ENCODE measurements around the gene ESYT2.
A peak's percentile ranks its signal among the peaks of the same experiment; 100 is the strongest.

ESYT2 gene

DNA sequence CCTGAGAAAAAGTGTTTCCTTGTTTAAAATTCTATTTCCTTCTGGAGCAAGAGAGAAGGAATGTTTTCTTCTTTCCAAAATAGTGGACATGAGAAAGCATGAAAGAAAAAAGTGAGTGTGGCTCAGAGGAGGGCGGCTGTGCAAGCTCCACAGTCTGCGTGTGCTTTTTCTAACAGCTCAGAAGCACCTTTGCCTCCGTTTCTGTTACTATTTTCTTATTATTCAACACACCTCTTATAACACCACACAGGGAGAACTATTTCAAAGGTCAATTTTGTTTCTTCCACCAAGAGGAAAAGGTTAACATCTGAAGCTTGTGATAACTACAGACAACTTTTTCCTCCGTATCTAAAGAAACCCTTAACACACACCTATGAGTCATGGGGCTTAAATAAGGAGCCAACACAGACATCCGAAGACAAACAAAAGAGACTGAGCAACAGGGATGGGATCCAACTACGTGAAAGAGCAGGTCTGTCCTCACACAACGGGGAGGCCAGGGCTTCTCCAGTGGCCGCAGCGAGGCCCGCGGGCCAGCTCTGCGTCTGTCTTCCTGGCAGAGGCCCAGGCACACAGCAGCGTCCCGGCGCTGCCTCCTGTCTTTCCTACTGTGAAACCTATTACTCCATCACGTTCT is 88.5 kb downstream of the ESYT2 start:
- no peak for DNase-seq

DNA sequence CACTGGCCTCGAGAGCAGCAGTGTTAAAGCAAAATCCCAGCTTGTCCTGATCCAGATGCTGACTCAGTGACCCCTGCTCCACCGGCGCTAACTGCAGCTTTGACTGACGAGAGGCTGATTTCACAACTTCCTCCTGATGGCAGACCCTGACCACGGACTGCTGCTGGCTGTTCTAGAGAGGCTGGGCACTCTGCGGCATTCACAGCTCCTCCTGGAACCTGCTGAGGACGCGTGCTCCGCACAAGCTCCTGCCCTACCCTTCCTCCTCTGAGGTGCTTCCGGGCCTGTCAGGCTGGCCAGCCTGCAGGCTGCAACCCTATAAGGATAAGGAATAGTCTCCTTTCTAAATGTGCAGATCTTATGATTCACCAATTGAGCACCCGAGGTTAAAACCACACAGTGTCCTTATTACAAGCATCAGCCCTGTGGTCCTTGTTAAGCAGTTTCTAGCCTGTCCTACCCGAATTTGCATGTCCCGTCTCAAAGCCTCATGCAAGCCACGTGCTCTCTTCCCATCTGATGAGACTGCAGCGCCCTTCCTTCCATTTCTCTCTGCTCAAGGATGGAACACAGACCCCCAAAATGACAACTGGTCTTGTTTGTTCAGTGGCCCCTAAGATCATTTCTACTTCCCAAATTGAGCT is 89.2 kb downstream of the ESYT2 start:
- peak; percentile 3 for DNase-seq

DNA sequence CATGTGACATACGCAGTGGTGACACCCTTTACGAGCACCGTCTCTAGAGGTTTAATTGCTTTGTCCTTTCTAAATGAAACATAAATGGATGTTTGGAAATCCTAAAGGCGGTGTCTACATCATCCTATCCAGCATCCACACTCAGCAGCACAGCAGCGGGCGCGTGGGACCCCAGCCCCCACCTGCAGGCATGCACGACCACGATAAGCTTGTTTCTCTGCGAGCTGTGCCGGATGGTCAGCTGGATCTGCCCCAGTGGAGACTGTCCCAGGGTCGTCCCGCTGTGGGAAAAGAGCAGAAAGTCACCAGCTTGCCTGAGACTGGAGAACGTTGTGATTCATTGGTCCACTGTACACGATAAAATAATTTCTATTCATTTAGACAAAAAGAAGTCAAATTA is 90.5 kb downstream of the ESYT2 start:
- DNase-seq = no peak

DNA sequence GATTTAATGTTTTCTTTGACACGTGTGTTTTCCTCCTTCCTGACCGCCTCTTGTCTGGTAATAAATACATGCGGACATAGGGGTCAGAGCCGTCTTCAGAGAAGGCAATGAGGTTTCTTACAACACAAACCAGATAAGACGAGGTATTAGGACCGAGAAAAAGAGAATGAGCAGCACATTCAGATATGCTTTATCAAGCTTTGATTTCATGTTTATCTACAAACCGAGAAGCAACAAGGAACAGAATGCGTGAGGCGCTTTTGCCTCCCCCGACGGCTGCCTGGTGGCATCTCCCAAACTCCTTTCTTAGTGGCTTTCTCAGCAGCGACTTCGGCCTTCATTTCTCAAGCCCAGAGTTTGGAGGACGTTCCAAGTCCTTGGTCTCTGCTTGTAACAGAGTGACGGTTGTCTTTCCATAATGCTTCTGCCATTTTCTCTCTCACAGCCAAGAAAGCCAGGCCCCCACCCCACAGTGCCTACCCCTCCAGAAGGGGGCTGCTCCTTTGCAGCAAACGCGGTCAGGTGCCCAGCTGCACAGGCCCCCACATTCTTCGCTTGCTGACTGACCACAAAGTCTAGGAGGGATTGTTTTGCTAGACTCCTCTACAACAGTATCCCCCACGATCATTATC is 92.1 kb downstream of the ESYT2 start:
- no peak for DNase-seq

DNA sequence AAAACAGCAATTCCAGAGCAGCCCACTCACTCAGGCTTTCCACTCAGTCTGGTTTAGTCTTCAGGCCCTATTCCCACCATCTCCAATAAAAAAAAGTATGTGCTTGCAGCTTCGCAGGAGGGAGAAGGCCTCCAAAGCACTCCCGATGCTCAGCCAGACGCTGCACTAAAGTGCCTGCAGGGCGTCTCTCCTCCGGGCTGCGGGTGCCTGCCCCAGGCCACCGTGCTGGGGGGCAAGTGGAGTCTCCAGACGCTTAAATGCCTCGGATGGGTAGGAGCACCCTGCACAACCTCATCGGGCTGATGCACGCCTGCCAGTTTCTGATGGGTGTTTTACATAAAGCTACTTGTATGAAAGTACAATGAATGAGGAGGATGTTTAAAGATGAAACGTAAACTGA is 93.4 kb downstream of the ESYT2 start:
- no peak for DNase-seq

DNA sequence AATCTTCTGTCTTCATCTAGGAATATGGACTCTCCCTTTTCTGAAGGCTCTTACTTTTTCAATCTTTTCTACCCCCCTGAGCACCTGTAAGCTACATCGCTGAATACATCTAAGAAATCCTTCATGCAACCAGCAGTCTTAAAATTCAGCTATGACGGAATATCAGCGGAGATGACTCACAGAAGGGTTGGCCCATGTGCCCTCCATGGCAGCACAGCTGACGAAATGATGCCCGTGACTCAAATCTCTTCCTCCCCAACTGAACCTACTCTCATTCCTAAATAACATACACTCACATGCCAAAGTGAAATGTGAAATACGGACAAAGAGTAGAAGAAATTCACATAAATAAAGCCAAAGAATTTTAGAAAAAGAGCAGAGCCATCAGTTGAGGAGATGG is 94.4 kb downstream of the ESYT2 start:
- DNase-seq = no peak

DNA sequence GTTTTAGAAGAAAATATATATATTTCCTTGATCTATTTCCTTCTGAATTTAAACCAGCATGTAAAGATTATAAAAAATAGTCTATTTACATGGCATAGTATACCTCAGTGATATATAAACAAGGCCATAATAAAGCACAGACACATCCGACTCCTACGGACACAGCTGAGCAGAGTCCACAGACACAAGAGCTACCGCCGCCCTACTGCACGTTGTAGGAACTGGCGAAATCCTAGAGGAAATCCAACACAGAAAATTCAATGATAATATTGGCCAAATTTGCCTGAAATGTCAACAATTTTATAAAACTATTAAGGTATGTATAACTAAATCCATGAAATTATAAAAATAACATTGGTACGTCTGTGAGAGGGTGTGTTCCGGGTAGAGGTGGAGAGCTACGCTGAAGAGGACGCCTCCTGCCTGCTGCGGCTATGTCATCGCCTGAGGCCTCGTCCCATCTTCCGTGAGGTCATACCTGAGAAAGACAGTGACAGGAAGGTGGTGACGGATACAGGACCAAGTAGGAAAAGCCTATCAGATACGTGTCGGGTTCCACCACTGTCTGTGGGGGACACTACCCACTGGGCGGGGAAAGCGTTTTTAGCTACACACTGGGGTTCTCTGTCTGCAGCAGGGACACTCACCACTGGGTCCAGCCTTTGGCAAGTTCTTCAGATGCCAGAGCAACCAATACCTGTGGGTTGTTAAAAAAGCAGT is 95.4 kb downstream of the ESYT2 start:
- DNase-seq = no peak

DNA sequence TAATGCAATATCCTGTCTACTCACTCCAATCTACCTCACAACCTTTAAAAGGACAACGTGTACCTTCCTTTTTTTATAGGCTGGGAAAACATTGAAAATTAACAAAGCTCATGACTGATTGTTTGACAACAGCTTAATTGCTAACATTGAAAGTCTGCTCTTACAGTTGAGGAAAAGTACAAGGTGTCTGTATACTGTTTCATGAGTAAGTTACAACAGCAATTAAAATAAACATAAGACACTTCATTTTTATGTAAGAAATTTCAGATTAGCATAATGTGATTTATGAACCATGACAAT is 96.1 kb downstream of the ESYT2 start:
- no peak for DNase-seq

DNA sequence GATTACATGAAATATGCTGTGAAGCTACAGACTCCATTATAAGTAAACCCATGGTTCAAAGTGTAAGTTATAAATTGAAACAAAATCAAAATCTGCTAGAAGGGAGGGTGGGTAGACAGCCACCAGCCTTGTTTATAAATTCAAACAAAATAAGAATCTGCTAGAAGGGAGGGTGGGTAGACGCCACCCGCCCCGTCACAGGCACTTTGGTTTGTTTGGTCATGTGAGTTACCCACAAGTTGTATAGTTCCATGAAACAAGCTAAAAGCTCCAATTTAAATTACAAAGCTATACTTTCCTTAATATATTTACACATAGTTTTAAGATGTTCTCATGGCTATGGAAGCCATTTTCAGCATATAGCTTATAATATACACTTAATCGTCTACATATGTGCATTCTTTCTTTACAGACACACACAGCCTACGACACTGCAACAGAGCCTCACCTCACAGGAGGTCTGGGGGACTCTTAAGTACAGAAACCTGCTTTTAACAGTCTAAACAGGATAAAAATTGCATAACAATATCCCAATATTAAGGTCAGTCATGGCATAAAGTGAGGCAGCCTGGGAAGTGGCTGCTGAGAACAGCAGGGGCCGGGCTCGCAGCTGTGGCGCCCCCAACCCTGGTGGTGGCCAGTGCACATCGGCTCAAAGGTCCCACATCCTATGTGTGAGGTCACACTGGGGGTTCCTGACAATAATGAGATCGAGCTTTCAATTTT is 96.7 kb downstream of the ESYT2 start:
- DNase-seq = no peak

DNA sequence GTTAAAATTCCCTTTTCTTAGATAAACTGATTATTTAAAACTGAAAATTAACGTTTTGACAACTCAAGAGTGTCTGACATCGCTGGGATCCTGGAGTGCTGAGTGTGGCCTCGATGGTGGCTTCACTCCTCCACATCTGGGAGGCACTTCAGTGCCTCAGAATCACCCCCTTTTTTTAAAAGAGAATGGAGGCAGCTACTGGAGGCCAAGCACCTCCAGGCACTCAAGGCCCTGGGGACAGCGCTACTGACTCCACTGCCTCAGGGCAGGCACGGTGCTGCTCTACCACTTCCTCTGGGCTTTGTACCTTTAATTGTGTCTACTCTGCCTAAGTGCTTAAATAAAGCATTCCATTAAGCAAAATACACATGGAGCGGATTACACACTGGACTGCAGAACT is 97.5 kb downstream of the ESYT2 start:
- DNase-seq = no peak

DNA sequence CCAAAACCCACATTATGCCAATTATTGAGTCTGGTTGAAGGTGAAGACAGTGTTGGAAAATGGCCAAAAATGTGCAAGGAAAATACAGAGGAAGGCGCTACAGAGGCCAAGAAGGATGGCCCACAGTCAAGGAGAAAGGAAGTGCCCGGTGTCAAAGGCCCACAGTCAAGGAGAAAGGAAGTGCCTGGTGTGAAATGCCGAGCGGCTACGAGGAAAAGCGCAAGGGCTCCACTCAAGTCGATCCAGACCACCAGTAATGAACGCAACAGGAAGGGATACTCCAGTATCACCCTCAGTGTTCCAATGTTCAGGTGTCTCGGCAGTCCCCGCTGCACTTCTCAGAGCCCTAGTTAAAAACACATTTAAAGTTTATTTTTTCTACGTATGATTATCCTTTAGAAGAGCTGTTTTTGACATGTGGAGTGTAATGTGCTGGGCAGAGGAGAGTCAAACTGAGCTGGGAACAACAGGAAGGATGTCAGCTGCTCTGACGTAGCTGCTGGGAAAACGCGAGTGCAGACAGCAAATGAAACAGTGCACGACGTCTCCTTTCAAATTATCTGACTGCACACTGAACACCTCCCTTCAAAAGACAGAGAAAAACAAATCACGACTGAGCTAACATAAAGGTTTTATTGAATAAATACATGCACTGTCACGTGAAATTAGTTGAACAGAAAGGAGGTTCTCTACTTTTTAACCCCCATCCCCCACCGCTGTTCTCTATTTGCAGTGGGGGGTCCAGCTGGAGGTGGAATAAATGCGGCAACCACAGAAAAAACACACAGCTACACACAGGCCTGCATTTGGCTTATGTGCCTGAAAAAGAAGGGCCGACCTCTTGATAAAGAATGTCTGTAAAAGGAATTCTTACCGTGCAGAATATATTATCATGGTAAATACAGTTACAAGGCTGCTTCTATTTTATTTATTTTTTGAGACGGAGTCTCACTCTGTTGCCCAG is 98.6 kb downstream of the ESYT2 start:
- DNase-seq = no peak

DNA sequence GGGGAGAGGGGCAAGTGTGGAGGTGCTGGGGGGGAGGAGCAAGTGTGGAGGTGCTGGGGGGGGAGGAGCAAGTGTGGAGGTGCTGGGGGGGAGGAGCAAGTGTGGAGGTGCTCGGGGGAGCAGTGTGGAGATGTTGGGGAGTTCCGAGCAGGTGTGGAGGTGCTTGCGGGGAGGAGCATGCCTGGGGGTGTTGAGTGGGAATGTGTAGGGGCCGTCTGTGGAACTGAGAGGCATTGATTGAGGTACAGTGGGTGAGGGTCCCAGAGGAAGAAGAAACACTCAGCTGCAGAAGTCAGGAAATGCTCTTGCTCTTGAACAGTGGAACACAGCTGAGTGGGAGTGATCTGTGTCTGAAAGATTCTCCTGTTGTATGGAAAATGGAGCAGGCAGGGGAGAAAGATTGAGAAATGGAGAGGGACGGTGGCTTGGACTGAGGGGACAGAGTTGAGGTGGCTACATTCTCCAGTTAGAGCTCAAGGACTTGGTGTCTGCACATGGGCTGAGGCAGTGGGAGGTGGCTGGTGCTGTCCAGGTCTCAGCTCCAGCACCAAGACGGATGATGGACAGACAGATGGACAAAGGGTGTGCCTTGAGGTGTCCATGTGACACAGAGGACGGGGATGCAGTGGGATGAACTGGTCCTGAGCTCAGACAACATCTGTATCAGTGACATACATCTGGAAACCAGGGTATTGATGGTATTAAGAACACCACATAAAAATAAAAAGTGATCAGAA is 99.5 kb downstream of the ESYT2 start:
- no peak for DNase-seq

DNA sequence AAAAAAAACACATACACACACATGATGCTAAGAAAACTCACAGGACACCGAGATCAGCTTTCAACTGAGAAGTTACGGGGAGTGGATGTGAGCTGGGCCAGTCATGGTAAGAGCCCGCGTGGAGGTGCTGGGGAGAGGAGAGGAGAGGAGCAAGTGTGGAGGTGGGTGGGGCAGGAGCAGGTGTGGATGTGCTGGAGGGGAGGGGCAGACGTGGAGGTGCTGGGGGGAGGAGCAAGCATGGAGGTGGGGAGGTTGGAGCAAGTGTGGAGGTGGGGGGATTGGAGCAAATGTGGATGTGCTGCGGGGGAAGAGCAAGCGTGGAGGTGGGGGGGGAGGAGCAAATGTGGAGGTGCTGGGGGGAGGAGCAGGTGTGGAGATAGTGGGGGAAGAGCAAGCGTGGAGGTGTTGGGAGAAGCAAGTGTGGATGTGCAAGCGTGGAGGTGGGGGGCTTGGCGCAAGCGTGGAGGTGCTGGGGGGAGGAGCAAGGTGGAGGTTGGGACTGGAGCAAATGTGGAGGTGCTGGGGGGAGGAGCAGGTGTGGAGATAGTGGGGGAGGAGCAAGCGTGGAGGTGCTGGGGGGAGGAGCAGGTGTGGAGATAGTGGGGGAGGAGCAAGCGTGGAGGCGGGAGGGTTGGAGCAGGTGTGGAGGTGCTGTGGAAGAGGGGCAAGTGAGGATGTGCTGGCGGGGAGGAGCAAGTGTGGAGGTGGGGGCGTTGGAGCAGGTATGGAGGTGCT is 100.2 kb downstream of the ESYT2 start:
- DNase-seq = no peak

DNA sequence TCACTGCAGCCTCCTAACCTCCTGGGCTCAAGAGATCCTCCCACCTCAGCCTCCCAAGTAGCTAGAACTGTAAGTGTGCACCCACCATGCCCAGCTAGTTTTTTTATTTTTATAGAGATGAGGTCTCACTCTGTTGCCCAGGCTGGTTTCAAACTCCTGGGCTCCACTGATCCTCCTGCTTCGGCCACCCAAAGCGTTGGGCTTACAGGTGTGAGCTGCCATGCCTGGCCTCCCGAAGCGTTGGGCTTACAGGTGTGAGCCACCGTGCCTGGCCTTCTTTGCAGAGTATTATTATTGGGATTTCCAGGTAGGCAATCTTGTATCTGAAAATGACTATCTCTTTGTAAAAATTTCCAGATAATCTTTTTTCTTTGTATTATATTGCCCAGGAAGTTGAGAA is 101.6 kb downstream of the ESYT2 start:
- no peak for DNase-seq

DNA sequence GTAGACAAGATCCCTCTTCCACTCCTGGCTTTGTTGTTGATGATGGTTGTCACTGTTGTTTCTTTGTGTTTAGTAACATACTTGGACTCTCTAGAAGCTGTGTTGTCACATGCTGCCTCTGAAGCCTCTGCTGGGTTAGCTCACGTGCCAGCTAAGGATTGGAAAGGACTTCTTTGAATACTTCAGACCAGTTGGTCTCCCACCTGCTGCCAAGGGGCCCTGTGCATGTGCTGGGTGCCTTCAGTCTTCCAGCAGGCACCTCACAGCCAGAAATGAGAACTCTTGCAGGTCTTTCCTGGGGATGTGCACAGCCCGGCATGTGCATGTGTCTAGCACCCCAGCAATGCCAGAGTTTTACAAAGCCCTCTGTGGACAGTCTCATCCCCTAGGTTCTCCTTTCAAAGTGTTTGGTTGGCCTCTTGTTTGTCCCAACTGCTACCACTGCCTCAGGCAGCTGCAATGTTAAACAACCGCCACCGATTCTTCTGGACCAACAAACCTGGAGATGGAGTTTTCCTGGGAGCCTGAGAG is 103.0 kb downstream of the ESYT2 start:
- DNase-seq = no peak

DNA sequence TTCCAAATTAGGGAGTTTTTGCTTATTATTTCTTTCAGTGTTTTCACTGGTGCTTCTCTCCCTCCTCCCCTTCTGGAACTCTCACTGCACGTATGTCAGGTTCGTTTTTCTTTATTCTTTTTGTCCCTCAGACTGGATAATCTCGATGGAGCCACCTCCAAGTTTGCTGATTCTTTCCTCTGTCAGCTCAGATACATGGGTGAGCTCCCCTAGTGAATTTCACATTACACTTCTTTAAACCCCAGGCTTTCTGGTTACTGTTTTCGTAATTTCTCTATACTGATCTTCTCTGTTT is 103.9 kb downstream of the ESYT2 start:
- DNase-seq = no peak

DNA sequence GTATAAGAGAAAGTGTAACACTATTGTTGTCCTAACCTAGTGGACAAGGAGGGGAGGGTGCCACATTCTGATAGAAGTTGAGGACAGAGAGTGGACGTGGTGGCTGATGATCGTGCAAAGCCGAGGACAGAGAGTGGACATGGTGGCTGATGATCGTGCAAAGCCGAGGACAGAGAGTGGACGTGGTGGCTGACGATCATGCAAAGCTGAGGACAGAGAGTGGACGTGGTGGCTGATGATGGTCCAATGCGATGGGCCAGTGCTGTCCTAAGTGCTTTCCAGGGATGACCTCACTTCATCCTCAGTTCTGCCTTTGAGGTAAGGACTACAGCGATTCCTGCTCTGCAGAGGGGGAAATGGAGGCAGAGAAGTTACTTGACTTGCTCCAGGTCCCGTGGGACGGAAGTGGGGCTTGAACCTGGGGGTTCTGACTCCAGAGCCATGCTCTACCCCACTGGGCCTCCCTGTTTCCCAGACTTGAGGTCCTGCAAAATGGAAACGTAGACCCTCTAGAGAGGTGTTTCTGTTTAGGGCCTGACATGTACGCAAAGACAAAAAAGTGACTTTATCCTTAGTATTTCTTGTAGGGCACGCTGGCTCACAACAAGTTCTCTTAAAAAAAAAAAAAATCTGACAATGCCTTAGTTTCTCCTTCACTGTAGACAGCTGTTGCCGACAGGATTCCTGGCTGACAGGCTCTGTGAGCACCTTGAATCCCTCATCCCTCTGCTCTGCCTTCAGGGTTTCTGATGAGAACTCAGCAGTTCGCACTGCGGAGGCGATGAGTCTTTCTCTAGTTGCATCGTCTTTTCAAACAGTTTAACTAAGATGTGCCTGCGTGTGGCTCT is 104.4 kb downstream of the ESYT2 start:
- no peak for DNase-seq

DNA sequence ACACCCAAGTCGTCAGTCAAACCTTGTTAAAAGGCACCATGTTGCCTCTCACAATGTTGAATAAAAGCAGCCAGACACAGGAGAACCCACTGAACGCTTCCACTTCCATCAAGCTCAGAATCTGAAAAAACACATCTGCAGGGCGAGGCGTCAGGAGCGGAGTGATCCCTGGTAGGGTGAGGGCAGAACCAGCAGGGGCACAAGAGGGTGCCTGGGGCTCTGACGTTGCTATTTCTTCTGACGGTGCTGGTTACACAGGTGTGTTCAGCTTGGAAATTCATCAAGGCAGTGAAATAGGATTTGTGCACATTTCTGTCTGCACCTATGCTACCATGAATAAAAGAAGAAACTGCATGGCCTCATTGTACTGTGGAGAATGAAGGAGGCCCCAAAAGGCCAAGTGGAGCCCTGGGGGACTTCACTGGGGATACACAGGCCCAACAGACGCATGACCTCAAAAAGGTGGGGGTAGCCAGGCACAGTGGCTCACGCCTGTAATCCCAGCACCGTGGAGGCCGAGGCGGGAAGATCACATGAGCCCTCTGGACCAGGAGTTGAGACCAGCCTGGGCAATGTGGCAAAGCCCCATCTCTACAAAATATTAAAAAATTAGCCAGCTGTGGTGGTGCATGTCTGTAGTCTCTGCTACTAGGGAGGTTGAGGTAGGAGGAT is 105.5 kb downstream of the ESYT2 start:
- DNase-seq = no peak

DNA sequence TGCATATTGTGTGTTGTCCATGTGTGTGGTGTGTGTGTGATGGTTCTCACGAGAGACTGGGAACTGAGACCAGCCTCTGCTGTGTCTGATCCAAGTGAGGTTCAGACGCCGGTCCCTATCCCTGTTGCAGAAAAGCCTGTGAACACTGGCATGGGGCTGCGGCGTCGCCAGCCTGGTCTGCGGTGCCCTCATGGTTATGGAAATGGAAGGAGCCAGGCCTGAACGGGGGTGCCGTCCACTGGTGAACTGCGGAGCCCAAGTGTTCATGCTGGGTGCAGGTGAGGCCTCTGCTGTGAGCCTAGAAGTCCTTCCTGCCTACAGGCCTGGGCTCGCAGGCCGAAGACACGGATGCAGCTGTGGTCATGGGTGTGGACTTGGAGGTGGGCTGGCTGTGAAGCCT is 106.0 kb downstream of the ESYT2 start:
- DNase-seq = no peak
